ENCODE data around the gene SLC13A3.

The SLC13A3 gene

DNA sequence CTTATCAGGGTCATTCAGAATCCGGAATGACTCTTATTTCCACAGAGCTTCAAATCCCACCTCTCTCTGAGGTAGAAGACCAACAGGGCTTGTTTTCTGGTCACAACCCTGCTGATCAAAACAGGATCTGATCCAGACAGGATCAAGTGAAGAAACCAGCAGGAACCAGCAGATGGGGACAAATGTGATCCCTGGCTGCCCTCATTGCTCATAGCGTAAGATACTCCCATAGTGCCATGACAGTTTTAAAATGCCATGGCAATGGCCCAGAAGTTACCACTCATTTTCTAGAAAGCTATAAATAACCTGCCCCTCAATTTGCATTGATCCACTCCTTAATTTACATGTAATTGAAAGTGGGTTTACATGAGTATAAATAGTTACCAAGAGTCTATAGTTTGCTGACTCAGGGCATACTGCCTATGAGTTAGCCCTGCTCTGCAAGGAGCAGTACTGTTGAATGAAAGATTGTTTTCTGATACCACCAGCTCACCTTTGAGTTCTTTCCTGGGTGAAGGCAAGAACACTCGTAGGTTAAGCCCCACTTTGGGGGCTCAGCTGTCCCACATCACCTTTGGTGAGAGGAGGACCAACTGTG lies 131.7 kb downstream of the SLC13A3 start:
- no peak for DNase-seq

DNA sequence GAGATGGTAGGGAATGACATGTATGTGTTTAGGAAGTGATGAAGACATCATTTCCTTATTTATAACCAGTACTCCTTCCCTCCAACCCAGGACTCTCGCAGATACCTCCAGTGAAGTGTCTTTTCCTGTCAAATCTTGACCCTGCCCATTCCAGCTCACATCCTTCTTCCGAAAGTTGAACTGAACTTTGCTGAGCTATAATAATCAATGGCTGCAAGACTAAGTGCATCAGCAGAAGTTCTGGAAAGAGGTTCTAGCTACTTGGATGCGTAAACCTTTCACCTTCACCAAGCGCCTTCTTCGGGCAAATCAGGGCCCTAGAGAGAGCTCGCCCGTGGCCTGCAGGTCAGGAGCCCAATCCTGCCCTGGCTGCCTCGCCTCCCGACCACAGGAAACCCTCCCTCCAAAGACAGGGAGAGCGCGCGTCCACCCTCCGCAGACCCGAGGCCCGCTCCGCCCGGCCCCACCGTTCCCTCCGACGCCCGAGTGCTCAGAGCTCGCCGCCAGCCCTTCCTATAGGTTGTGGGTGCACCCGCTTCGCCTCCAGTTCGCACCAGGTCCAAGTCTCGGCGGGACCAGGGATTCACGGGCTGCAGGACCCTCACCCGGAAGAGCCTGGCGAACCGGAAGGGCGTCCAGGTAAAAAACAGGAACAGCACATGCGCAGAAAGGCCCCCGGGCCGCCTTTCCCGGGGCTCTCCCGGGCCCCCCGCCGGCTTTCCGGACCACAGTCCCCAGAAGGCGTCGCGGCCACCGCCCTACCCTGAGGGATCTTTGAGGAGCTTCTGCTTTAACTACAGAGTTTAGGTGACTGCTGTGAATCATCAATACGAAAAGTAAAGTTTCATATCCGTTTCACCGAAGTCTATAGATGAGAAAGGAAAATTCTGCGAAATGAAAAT lies 138.1 kb downstream of the SLC13A3 start, which contains the start of gene ZNF334:
TSS of gene ZNF334 (minus strand) at position 617 of the 902 bp plus-strand sequence. CDS start 1,457 bp downstream, outside the sequence.
- DNase-seq: peak; percentile 10 to 12

DNA sequence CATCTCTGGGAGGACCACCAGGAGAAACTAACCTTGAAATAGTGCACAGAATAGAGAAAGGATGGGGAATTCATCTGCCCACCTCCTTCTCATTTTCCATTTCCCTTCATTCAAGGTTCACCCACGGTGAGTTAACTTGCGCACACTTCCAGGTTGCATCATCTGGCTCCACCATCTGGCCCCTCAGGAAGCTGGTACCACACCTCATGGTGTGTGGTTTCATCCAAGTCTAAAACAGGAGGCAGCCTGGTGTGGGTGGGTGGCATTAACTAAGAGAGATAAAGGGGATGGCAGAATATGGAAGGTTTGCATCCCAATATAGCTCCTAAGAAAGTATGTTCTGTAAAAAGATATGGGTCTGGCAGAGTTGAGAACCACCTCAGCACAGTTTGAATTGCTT lies 141.7 kb downstream of the SLC13A3 start:
- peak in 1 of 2 donors; percentile 52 for DNase-seq
